LNCaP clone FGC (cell line): ENCODE data around the gene ENTPD7.
"Not testable (repeated sequence)": the region's sequence is repeated elsewhere in the genome, so short reads cannot be mapped to it uniquely, and the experiment has no call there.

Experiments
- DNase-seq: peaks from one replicate; pipeline ENCODE4 v3.0.0-alpha.2; 2011; ENCODE audit warnings: low read depth
- H3K4me3 ChIP-seq: 2 replicates; pipeline ENCODE4 v1.5.1; 2011; ENCODE audit warnings: mild to moderate bottlenecking, low read depth, low read length, control low read depth
- CTCF ChIP-seq: IDR thresholded peaks from 2 replicates; pipeline ENCODE4 v1.5.1; 2012; ENCODE audit warnings: mild to moderate bottlenecking; ENCODE audit not compliant: control insufficient read depth, insufficient read depth; ENCODE audit errors: extremely low read depth

The ENTPD7 gene

DNA sequence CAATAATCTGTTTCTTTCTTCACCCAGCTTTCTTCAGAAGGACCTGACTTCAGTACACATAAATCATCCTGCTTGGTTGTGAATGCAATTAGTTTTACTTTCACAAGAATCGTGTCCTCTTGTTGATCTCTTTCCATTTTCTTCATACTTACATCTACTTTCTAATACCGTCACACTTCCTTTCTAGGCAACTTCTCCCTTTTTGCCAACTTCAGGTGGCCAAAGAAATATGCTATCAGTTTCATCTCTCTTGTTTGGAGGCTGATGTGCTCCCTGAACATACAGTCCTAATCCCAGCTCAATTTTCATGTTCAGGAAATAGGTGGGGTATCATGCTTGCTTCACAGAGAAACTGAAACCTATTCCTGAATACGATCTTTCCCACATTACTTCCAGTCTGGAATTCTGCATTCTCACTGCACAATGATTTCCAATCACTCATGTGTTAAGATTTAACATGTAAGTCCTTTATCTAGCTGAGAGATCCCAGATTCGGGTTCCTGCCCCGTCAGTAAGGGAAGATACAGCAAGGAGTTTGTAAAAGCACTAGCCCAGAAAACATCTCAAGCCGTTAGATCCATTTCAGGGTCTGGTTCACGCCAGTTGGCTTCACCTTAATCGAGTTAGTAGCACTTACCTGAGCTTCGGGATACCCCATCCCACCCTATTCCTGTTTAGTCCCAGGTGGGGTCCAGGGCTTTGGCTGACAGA lies 40.1 kb upstream of the ENTPD7 start:
- no peak for TF ChIP-seq CTCF
- DNase-seq = no peak

DNA sequence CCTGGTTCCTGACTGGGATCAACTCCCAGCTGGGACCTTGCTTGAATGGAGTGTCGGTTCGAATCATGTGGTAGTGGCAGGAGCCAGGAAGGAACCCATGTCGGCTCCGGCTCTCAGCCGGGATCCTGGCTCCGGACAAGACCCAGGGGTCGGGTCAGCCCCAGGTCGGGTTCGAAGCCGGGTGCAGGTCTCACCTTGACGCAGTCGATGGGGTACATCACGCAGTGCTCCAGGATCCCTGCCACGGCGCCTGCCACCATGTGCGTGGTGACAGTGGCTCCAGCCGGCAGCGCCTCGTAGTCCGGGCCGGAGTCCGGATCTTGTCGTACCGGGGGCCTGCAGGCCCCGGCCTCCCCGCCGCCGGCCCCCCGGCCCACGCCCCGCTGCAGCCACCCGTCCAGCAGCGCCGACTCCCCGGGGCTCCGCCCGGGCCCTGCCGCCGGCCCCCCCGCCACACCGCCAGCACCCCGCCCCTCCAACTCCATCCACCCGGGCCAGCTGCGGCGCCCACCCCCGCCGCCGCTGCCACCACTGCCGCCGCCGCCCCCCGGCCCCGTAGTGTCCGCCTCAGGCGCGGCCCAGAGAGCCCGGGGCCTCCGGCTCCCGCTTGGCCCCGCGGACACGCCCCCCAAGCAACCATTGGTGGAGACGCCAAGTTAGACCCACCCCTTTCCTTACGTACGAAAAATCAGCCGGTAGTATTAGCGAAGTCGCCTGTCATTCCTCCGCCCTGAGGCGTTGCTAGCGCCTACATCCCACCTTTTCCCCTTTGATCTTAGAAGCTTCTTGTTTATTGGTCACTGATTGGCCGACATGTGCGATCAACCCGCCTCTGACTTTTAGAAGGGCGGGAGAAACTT lies 39.2 kb upstream of the ENTPD7 start, which contains the start of gene SLC25A28:
Gene SLC25A28, minus strand, starts transcription at position 589 of the 860 bp plus-strand sequence. Its CDS starts 104 bp downstream, at position 485.
- DNase-seq = peak; percentile 98
- TF ChIP-seq CTCF = no peak
- H3K4me3 ChIP-seq = peak within 1 kb of the TSS; percentile 76

More for the DNA sequence above, 40.1 kb upstream of the ENTPD7 start:
- peak overlapping the region; percentile 76 for H3K4me3 ChIP-seq

DNA sequence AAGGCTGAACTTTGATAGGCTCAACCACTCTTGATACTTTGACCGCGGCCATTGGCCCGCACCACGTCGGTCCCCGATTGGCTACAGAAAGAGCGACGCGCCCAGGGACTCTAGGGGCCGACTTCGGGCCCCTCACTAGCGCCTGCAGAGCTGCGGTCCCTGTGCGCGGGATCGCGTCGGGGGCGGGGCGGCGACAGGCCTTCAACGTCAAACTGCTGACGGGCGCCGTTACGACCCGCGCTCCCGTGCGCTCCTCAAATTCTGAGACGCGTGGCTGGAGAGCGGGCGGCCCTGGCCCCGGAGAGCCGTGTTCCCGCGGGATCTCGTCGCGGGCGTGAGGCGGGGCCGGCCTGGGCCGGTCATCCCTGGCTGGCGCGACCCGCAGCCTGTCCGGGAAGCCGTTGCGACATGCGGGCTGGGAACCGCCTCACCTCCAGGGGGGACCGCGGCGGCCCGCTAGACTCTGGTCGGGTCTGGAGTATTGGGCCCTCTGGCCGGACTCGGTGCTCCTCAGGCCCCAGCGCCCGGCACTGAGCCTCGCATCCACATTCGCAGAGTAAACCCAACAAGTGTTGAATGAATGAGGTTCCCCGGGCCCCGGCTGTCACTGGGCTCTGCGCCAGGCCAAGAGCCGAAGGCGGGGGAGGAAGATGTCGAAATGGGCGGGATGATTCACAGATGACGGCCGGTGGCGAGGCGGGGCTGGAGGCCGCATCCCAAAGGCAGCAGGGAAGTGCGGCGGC lies 38.4 kb upstream of the ENTPD7 start:
- no peak for TF ChIP-seq CTCF
- H3K4me3 ChIP-seq = peak overlapping the region; percentile 59
- peak; percentile 31 for DNase-seq

GRCh38 chr10:99621454-99622251 lies 37.7 kb upstream of the ENTPD7 start:
- H3K4me3 ChIP-seq = peak overlapping the region; percentile 59
- no peak for TF ChIP-seq CTCF
- peak; percentile 10 for DNase-seq

DNA sequence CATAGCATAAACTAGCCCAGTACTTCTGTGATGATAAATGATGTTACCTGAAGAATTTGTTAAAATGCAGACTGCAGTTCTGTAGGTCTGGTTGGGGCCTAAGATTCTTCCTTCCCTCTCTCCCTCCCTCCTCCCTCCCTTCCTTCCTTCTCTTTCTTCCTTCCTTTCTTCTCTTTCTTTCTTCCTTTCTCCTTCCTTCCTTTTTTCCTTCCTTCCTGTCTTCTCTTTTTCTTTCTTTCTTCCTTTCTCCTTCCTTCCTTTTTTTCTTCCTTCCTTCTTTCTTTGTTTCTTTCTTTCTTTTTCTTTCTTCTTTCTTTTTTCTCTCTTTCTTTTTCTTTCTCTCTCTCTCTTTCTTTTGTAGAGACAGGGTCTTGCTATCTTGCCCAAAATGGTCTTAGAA lies 35.4 kb upstream of the ENTPD7 start:
- DNase-seq = no peak
- no peak overlapping the region for H3K4me3 ChIP-seq
- TF ChIP-seq CTCF = no peak

DNA sequence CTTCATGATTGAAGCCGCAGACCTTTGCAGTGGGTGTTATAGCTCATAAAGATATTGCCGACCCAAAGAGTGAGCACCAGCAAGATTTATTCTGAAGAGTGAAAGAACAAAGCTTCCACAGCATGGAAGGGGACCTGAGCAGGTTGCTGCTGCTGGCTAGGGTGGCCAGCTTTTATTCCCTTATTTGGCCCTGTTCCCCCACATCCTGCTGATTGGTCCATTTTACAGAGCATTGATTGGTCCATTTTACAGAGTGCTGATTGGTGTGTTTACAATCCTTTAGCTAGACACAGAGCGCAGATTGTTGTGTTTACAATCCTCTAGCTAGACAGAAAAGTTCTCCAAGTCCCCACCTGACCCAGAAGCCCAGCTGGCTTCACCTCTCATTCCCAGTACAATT lies 34.2 kb upstream of the ENTPD7 start:
- DNase-seq, H3K4me3 ChIP-seq: not testable (repeated sequence)
